Head of caudate nucleus (tissue), 42 donors: ENCODE measurements around the gene SLC2A9.
"Not testable (repeated sequence)": the region's sequence is repeated elsewhere in the genome, so short reads cannot be mapped to it uniquely, and the experiment has no call there.

Experiments used
- DNase-seq, 42 donors: peaks; one replicate each; pipeline versions ENCODE4 v3.0.0 to v3.0.0-alpha.2; 2020 to 2021; ENCODE audit warnings: mixed read lengths in 7 of 42
- intact Hi-C: fragments of 100-400 bp; cut with DNase I; formaldehyde crosslinking; loops from one replicate; pipeline ENCODE4 v1.15.0; 2022

Gene SLC2A9

GRCh38 chr4:9835430-9835829 is 185.9 kb downstream of the SLC2A9 start:
- DNase-seq, result no peak
- intact Hi-C loops, result no loop called here

- intact Hi-C loops, result no loop called here
These were observed 187.9 kb downstream of the SLC2A9 start for GRCh38 chr4:9833421-9833820.

GRCh38 chr4:9832640-9833039 is 188.7 kb downstream of the SLC2A9 start:
- DNase-seq, result peak in 1 of 42 donors; percentile 16
- intact Hi-C loops, result no loop called here

More at GRCh38 chr4:9833421-9833820, 187.9 kb downstream of the SLC2A9 start:
- peak in 1 of 42 donors; percentile 18 for DNase-seq

- intact Hi-C loops, result no loop called here
- no peak for DNase-seq
These were observed 194.7 kb downstream of the SLC2A9 start for GRCh38 chr4:9826551-9826950.

GRCh38 chr4:9825049-9825448 is 196.2 kb downstream of the SLC2A9 start:
- DNase-seq, result no peak
- intact Hi-C loops, result no loop called here

- intact Hi-C loops, result no loop called here
- DNase-seq, result no peak
These were observed 201.0 kb downstream of the SLC2A9 start for GRCh38 chr4:9820343-9820742.

GRCh38 chr4:9816285-9816684 is 205.0 kb downstream of the SLC2A9 start:
- intact Hi-C loops, result no loop called here
- DNase-seq, result no peak

GRCh38 chr4:9812501-9813340 is 208.6 kb downstream of the SLC2A9 start:
- DNase-seq, result peak in 15 of 42 donors; percentile 7 to 62 (median 21)
- intact Hi-C loops, result no loop called here

- no peak for DNase-seq
- intact Hi-C loops, result no loop called here
These were observed 209.5 kb downstream of the SLC2A9 start for GRCh38 chr4:9811806-9812205.

GRCh38 chr4:9808077-9808476 is 213.2 kb downstream of the SLC2A9 start:
- DNase-seq, result no peak
- intact Hi-C loops, result no loop called here

- DNase-seq, result no peak
- intact Hi-C loops, result no loop called here
These were observed 216.4 kb downstream of the SLC2A9 start for GRCh38 chr4:9804918-9805317.

- intact Hi-C loops, result no loop called here
- peak in 6 of 42 donors; percentile 9 to 48 (median 17) for DNase-seq
These were observed 220.4 kb downstream of the SLC2A9 start for GRCh38 chr4:9800848-9801247.

GRCh38 chr4:9796641-9797040 is 224.7 kb downstream of the SLC2A9 start:
- DNase-seq, intact Hi-C loops: not testable (repeated sequence)

- DNase-seq, result no peak
- intact Hi-C loops, result no loop called here
These were observed 228.9 kb downstream of the SLC2A9 start for GRCh38 chr4:9792381-9792780.

GRCh38 chr4:9785891-9786290 is 235.4 kb downstream of the SLC2A9 start:
- DNase-seq, intact Hi-C loops: not testable (repeated sequence)

- DNase-seq, result no peak
- intact Hi-C loops, result no loop called here
These were observed 239.2 kb downstream of the SLC2A9 start for GRCh38 chr4:9782136-9782436.

- no peak for DNase-seq
- intact Hi-C loops, result no loop called here
These were observed 239.8 kb downstream of the SLC2A9 start, which contains the start of gene DRD5 for GRCh38 chr4:9781343-9782135. TSS of gene DRD5 (plus strand) at chr4:9781634. CDS start at chr4:9782030, 396 bp downstream.
